Stimulated activated CD4-positive, alpha-beta T cell treated with anti-CD3 and anti-CD28 coated beads, Interleukin-1b, Interleukin-23, amount 100 ng/mL, for 1 hour (primary cell): ENCODE results near the gene GRID2IP.
A peak's percentile ranks its signal among the peaks of the same experiment; 100 is the strongest.
"Not testable (repeated sequence)": the region's sequence is repeated elsewhere in the genome, so short reads cannot be mapped to it uniquely, and the experiment has no call there.

Experiments used
- DNase-seq, 2 donors: peaks; one replicate each; pipeline ENCODE4 v3.0.0-alpha.2; 2020; ENCODE audit warnings: low read depth in 2 of 2

Gene GRID2IP

GRCh38 chr7:6551016-6551511 is at the start of gene GRID2IP:
Gene GRID2IP (minus strand): TSS chr7:6551461. CDS start chr7:6551436, 25 bp downstream.
- DNase-seq: no peak

- DNase-seq: no peak
Observed at GRCh38 chr7:6600093-6600492, 48.8 kb upstream of the GRID2IP start.

- DNase-seq: no peak
Observed at GRCh38 chr7:6590645-6591110, 39.4 kb upstream of the GRID2IP start.

GRCh38 chr7:6589829-6590644 is 38.8 kb upstream of the GRID2IP start, which contains the start of gene INTS15:
Gene INTS15 (plus strand): TSS chr7:6590021. CDS start chr7:6590284, 263 bp downstream.
- peak; percentile 58 to 73 for DNase-seq

GRCh38 chr7:6589151-6589828 is 38.0 kb upstream of the GRID2IP start:
- no peak for DNase-seq

GRCh38 chr7:6588566-6588965 is 37.3 kb upstream of the GRID2IP start:
- no peak for DNase-seq

GRCh38 chr7:6585746-6586432 is 34.6 kb upstream of the GRID2IP start:
- DNase-seq: not testable (repeated sequence)

GRCh38 chr7:6579446-6579845 is 28.2 kb upstream of the GRID2IP start:
- DNase-seq: no peak

- DNase-seq: no peak
Observed at GRCh38 chr7:6578114-6579084, 27.1 kb upstream of the GRID2IP start.

GRCh38 chr7:6577369-6578113 is 26.3 kb upstream of the GRID2IP start, which contains the start of gene ZDHHC4:
Gene ZDHHC4 (plus strand): TSS chr7:6577454. CDS start chr7:6580562, 3,108 bp downstream.
- peak; percentile 56 to 71 for DNase-seq

- DNase-seq: not testable (repeated sequence)
Observed at GRCh38 chr7:6576867-6577368, 25.7 kb upstream of the GRID2IP start.

GRCh38 chr7:6576024-6576866 is 25.0 kb upstream of the GRID2IP start:
- no peak for DNase-seq

GRCh38 chr7:6575281-6576023 is 24.2 kb upstream of the GRID2IP start:
- no peak for DNase-seq

GRCh38 chr7:6571160-6571779 is 20.0 kb upstream of the GRID2IP start:
- no peak for DNase-seq

GRCh38 chr7:6567886-6568285 is 16.6 kb upstream of the GRID2IP start:
- DNase-seq: no peak

- no peak for DNase-seq
Observed at GRCh38 chr7:6565655-6566054, 14.4 kb upstream of the GRID2IP start.

- DNase-seq: no peak
Observed at GRCh38 chr7:6563936-6564770, 12.9 kb upstream of the GRID2IP start.
